Psoas muscle (tissue), 8 donors: ENCODE results near the gene GIGYF2. TPM values are rescaled to one million over a fixed set of nuclear protein-coding genes. Genes with fewer than 3 reads are reported as not detected.
A peak's percentile ranks its signal among the peaks of the same experiment; 100 is the strongest.

Source experiments
- ATAC-seq, 4 donors: fragments of 200-7000 bp; cut with Tn5 transposase; one replicate each; pipeline ENCODE4 v1.9.1; 2020; ENCODE audit warnings: moderate library complexity in 3 of 4, mild to moderate bottlenecking in 2 of 4
- DNase-seq, 2 donors: peaks; one replicate each; pipeline ENCODE4 v3.0.0-alpha.2; 2020
- H3K27ac ChIP-seq: fragments of 200-600 bp; one replicate; pipeline ENCODE4 v1.8.0; 2022
- H3K27me3 ChIP-seq, 3 donors: fragments of 200-600 bp in 1 of 3; one replicate each; pipeline versions ENCODE4 v1.6.1 to v1.8.0; 2013 to 2022; ENCODE audit warnings: low read length in 2 of 3, mild to moderate bottlenecking in 2 of 3, moderate library complexity in 1 of 3; ENCODE audit not compliant: insufficient read depth in 3 of 3
- H3K36me3 ChIP-seq, 2 donors: fragments of 200-600 bp in 1 of 2; one replicate each; pipeline versions ENCODE4 v1.6.1 to v1.8.0; 2013 to 2022; ENCODE audit warnings: low read depth in 1 of 2, mild to moderate bottlenecking in 1 of 2, moderate library complexity in 1 of 2; ENCODE audit not compliant: insufficient read depth in 1 of 2
- H3K4me1 ChIP-seq: fragments of 200-600 bp; one replicate; pipeline ENCODE4 v1.8.0; 2022
- H3K4me3 ChIP-seq: fragments of 200-600 bp; one replicate; pipeline ENCODE4 v1.8.0; 2022; ENCODE audit warnings: mild to moderate bottlenecking
- H3K9me3 ChIP-seq: fragments of 200-600 bp; one replicate; pipeline ENCODE4 v1.8.0; 2022
- WGBS, 3 donors: extraction: QIAGEN DNeasy Blood & Tissue Kit; methylation state at CpG; one replicate each; pipeline versions ENCODE4 v1.1.6 to v1.1.7; 2013; 5-methylcytosine and 5-hydroxymethylcytosine counted together
- intact Hi-C, 2 donors: fragments of 100-400 bp; cut with DNase I; formaldehyde crosslinking; loops; one replicate each; pipeline versions ENCODE4 v1.11.0 to v1.14.2; 2022
- polyA plus RNA-seq, 3 donors: library from polyadenylated mRNA; stranded (reverse); fragments of 200-250 nt; gene quantifications; one replicate each; pipeline ENCODE4 v1.2.3, GENCODE V29; 2013
- total RNA-seq, 4 donors: library from RNA; stranded (reverse); fragmentation: NEBNext Ultra II Directional in 2 of 4; extraction: Animal tissue kit (Norgen Biotek cat#: 25700) in 2 of 4; gene quantifications; one replicate each; pipeline versions ENCODE4 v1.2.1 to v1.2.4, GENCODE V29; 2021 to 2023
- TF ChIP-seq, protein P1 (sequence below): fragments of 200-600 bp; IDR thresholded peaks from one replicate; pipeline ENCODE4 v1.8.0; 2022; ENCODE audit warnings: antibody characterized with exemption
- donor health status: healthy with polysubstance abuse.
- donor health status: DM: no; HTN: no; CAD: no; lungs with moderate emphysema.
- donor health status: Bipolar disorder and iron deficiency.
- donor health status: healthy.
- donor health status: DM: yes; HTN: yes; CAD: no.
- donor health status: DM: no; HTN: no; CAD: no.
- donor health status: DM: no; HTN: no; CAD: no.
- donor health status: DM: yes; HTN: yes; CAD: no.

Gene GIGYF2
- total and polyA plus RNA-seq, 7 donors = 13.8 to 72.6 (median 64.3) TPM

DNA sequence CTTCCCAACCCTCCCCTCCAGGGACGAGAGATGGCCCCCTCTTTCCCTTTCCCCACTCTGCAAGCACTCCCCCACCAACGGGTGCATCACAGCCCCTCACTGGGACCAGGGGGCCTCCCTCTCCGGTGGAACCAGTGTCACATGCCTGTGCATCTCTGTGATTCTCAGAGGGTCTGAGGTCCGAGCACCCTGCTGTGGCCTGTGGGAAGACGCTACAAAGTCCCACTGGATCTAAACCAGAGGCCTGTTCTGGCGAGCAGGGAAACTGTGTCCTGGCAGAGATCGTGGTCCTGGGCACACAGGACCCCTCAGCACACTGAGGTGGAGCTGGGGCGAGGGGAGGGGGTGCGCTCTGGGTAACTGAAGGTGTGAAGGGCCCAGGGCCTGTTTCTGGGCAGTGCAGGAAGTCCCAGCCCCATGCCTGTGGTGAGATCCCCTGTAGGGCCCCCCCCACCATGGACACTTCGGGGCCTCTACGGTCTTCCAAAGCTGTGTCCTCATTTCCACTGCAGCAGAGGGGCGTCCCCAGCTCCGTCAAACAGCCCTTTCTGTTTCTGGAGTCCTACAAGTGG lies 180.9 kb downstream of the GIGYF2 start:
- 92 to 95% (median 94%) methylated on average over 13 of the region's 13 CpGs for WGBS, 3 donors
- intact Hi-C loops = no loop called here
- no peaks in the 10 kb centered on the region for H3K4me1 ChIP-seq
- DNase-seq = peak in 1 of 2 donors; percentile 30
- no peaks in the 10 kb centered on the region for H3K9me3 ChIP-seq
- H3K36me3 ChIP-seq = no peaks in the 10 kb centered on the region
- ATAC-seq = no peak
- TF ChIP-seq, protein P1, sequence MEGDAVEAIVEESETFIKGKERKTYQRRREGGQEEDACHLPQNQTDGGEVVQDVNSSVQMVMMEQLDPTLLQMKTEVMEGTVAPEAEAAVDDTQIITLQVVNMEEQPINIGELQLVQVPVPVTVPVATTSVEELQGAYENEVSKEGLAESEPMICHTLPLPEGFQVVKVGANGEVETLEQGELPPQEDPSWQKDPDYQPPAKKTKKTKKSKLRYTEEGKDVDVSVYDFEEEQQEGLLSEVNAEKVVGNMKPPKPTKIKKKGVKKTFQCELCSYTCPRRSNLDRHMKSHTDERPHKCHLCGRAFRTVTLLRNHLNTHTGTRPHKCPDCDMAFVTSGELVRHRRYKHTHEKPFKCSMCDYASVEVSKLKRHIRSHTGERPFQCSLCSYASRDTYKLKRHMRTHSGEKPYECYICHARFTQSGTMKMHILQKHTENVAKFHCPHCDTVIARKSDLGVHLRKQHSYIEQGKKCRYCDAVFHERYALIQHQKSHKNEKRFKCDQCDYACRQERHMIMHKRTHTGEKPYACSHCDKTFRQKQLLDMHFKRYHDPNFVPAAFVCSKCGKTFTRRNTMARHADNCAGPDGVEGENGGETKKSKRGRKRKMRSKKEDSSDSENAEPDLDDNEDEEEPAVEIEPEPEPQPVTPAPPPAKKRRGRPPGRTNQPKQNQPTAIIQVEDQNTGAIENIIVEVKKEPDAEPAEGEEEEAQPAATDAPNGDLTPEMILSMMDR = no peak
- H3K27ac ChIP-seq = no peak overlapping the region
- no peak overlapping the region for H3K4me3 ChIP-seq
- H3K27me3 ChIP-seq = no peaks in the 10 kb centered on the region

DNA sequence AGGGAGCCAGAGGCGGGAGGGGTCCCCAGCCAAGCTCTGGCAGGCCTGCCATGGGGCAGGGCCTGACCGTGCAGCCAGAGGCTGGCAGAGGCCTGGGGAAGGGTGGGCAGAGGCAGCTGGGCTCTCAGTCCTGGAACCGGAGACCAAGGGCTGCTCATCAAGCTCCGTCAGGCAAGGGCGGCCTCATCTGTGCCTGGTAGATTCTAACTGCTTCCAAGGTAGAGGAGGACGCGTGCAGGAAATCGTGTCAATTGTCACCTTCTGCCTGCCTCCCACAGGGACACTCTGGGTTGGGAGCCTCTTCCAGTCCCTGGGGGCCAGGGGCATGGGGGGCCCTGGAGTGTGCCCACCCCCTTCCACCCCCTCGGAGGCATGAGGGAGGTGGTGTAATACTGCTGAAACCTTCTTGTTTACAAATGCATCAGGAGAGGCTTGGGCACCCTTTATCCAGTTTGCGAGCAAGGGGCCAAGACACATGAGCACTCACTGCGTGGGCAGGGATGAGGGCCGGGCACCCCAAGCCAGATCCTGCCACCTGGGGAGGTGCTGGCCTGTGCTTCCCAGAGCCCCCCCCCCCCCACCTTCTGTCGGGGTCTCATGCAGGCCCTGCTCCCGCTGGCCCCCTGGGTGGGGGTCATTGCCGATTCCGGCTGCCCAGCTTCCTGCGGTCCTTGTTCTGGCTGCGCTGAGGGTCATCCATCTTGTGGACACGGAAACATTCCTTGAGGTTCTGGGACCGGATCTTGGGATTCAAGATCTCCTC lies 181.9 kb downstream of the GIGYF2 start:
- H3K27me3 ChIP-seq = no peaks in the 10 kb centered on the region
- DNase-seq = peak in 1 of 2 donors; percentile 35
- intact Hi-C loops = no loop called here

DNA sequence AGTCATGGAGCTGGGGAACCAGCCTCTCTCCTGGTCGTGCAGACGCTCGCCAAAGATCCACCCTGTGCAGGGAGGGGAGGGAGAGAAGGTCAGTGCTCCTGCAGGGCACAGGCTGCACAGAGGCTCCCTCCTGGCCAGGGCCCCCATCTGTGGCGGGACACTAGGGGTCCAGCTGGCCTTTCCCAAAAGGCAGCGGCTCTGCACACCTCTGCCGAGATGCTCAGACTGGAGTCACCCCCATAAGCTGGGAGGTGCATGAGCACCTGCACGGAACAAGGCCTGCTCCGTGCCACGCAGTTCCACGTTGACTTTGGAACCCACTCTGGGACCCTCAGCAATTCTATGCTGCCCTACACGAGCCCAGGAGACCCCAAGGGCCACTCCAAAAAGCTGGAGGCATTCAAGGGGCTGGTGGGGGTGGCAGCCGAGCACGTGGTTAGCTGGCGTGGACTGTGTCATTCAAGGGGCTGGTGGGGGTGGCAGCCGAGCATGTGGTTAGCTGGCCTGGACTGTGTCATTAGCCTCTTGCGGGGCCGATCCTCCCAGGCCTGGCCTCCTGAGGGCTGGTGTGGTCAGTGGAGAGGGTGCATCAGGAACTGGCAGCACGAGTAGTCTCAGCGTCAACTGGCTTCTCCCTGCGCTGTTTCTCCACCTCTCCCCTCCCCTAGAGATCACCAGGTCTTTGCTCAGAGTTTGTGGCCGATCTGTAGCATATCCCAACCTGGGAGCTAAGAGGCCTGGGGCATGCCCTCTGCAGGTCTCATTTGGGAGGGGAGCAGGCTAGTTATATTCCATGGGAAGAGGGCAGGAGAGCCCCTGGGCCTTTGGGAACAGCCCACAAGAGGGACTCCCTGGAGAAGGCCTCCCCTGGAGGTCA lies 182.7 kb downstream of the GIGYF2 start:
- peak in 1 of 2 donors; percentile 34 for DNase-seq

More for the DNA sequence above, 181.9 kb downstream of the GIGYF2 start:
- WGBS, 3 donors = 80 to 88% (median 85%) methylated on average over 20 of the region's 20 CpGs
- H3K4me1 ChIP-seq = no peaks in the 10 kb centered on the region
- no peak overlapping the region for H3K4me3 ChIP-seq
- TF ChIP-seq, protein P1 = no peak
- no peaks in the 10 kb centered on the region for H3K36me3 ChIP-seq
- ATAC-seq = no peak
- H3K9me3 ChIP-seq = no peaks in the 10 kb centered on the region
- no peak overlapping the region for H3K27ac ChIP-seq

DNA sequence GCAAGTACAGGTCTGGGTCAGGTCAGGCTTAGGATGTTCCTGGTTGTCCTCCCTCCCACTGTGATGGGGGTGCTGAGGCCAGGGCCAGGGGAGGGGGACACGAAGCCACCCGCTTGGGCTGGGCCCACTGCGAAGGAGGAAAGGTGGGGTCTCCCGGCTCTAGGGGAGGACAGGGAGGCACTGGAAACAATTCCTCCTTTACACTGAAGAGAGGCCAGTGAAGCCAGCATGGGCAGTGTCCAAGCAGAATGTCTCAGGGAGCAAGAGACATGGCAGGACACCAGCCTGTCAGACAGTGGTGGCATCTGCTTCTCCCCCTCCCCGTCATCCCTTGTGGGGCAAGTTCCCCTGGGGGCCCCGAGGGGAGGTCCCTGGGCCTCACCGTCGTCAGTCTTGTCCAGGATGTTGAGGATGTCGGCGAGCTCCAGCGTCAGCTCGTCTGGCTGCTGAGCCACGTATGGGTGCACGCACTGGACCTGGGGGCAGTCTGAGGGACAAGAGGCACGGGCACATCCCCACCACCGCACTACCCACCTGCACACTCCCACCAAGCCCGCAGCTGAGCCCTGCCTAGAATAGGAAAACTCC lies 183.7 kb downstream of the GIGYF2 start:
- no peaks in the 10 kb centered on the region for H3K4me1 ChIP-seq
- no peaks in the 10 kb centered on the region for H3K9me3 ChIP-seq
- H3K4me3 ChIP-seq = no peak overlapping the region
- peak in 1 of 2 donors; percentile 38 for DNase-seq
- H3K27ac ChIP-seq = no peak overlapping the region
- H3K36me3 ChIP-seq = no peaks in the 10 kb centered on the region
- no peak for ATAC-seq
- intact Hi-C loops = loop anchor here in 1 of 2 donors (10.0 kb wide), 1 partner anchor 164 kb away; no protein-coding TSS in a partner anchor
- 76 to 78% (median 77%) methylated on average over 17 of the region's 17 CpGs for WGBS, 3 donors
- TF ChIP-seq, protein P1 = no peak
- H3K27me3 ChIP-seq = no peaks in the 10 kb centered on the region

More for the DNA sequence above, 182.7 kb downstream of the GIGYF2 start:
- WGBS, 3 donors = 86 to 87% (median 87%) methylated on average over 21 of the region's 21 CpGs
- Histone ChIP-seq H3K9me3 (no peaks in the 10 kb centered on the region), H3K4me3 (no peak overlapping the region), H3K27me3 (no peaks in the 10 kb centered on the region), H3K27ac (no peak overlapping the region), H3K4me1 (no peaks in the 10 kb centered on the region), H3K36me3 (no peaks in the 10 kb centered on the region)
- TF ChIP-seq, protein P1 = no peak
- ATAC-seq = no peak
- intact Hi-C loops = loop anchor here in 1 of 2 donors (10.0 kb wide), 1 partner anchor 165 kb away; no protein-coding TSS in a partner anchor
